Fibroblast of skin of right quadriceps (primary cell): ENCODE data around the gene NEK9.
"Not testable (repeated sequence)": the region's sequence is repeated elsewhere in the genome, so short reads cannot be mapped to it uniquely, and the experiment has no call there.

Source experiments
- DNase-seq: peaks from one replicate; pipeline ENCODE4 v3.0.0-alpha.2; 2013

Gene NEK9

GRCh38 chr14:75143761-75144527 is 17.1 kb upstream of the NEK9 start:
- DNase-seq, result no peak

GRCh38 chr14:75142494-75142893 is 15.6 kb upstream of the NEK9 start:
- DNase-seq, result no peak

GRCh38 chr14:75141967-75142366 is 15.1 kb upstream of the NEK9 start:
- peak; percentile 27 for DNase-seq

- DNase-seq, result no peak
Measured at GRCh38 chr14:75141062-75141461, 14.2 kb upstream of the NEK9 start.

GRCh38 chr14:75140620-75141019 is 13.8 kb upstream of the NEK9 start:
- DNase-seq, result no peak

- no peak for DNase-seq
Measured at GRCh38 chr14:75139185-75139584, 12.3 kb upstream of the NEK9 start.

GRCh38 chr14:75138492-75138891 is 11.6 kb upstream of the NEK9 start:
- no peak for DNase-seq

- no peak for DNase-seq
Measured at GRCh38 chr14:75134644-75135043, 7.8 kb upstream of the NEK9 start.

- DNase-seq, result no peak
Measured at GRCh38 chr14:75133597-75133996, 6.7 kb upstream of the NEK9 start.

- DNase-seq, result peak; percentile 74
Measured at GRCh38 chr14:75132382-75133086, 5.7 kb upstream of the NEK9 start.

- DNase-seq, result no peak
Measured at GRCh38 chr14:75128596-75128990, 1.7 kb upstream of the NEK9 start.

- no peak for DNase-seq
Measured at GRCh38 chr14:75127903-75128595, 1.2 kb upstream of the NEK9 start.

- not testable (repeated sequence) for DNase-seq
Measured at GRCh38 chr14:75127474-75127820, 599 bp upstream of the NEK9 start.

GRCh38 chr14:75126121-75126544 is 715 bp downstream of the NEK9 start:
- DNase-seq, result no peak

GRCh38 chr14:75125617-75126016 is 1.2 kb downstream of the NEK9 start:
- peak; percentile 64 for DNase-seq

GRCh38 chr14:75123991-75124390 is 2.9 kb downstream of the NEK9 start:
- peak; percentile 21 for DNase-seq

GRCh38 chr14:75121552-75121951 is 5.3 kb downstream of the NEK9 start:
- DNase-seq, result no peak

- no peak for DNase-seq
Measured at GRCh38 chr14:75120541-75121291, 6.1 kb downstream of the NEK9 start.

- DNase-seq, result peak; percentile 17
Measured at GRCh38 chr14:75119056-75119455, 7.8 kb downstream of the NEK9 start.

GRCh38 chr14:75113932-75114539 is 12.8 kb downstream of the NEK9 start:
- DNase-seq, result no peak

- no peak for DNase-seq
Measured at GRCh38 chr14:75109877-75110276, 17.0 kb downstream of the NEK9 start.

- no peak for DNase-seq
Measured at GRCh38 chr14:75107186-75107585, 19.7 kb downstream of the NEK9 start.

- no peak for DNase-seq
Measured at GRCh38 chr14:75101491-75101890, 25.4 kb downstream of the NEK9 start.
